NB4 (cell line): ENCODE results near the gene DOCK4.

Experiments
- CTCF ChIP-seq: IDR thresholded peaks from one replicate; pipeline ENCODE4 v1.5.1; 2012; ENCODE audit warnings: low read depth, low read length
- POLR2A ChIP-seq: IDR thresholded peaks from 2 replicates; pipeline ENCODE4 v1.6.1; 2011; ENCODE audit warnings: mild to moderate bottlenecking; ENCODE audit not compliant: insufficient read length; ENCODE audit errors: extremely low read depth

- TF ChIP-seq CTCF (no peak), POLR2A (no peak)
These were observed 253.4 kb downstream of the DOCK4 start for GRCh38 chr7:111952783-111953182.
